IPS DF 6.9 (cell line): ENCODE data around the gene ETV6.

Experiments used
- DNase-seq: peaks from one replicate; pipeline ENCODE4 v3.0.0-alpha.2; 2013; ENCODE audit warnings: low read depth, low spot score
- H3K27ac ChIP-seq: one replicate; pipeline ENCODE4 v1.5.1; 2013; ENCODE audit warnings: low read length, control low read depth
- H3K27me3 ChIP-seq: 2 replicates; pipeline ENCODE4 v1.6.1; 2013; ENCODE audit warnings: mild to moderate bottlenecking, low read length; ENCODE audit not compliant: control insufficient read depth, insufficient read depth
- H3K36me3 ChIP-seq: 2 replicates; pipeline ENCODE4 v1.6.1; 2013; ENCODE audit warnings: low read length; ENCODE audit not compliant: control insufficient read depth, insufficient read depth
- H3K4me1 ChIP-seq: 2 replicates; pipeline ENCODE4 v1.6.1; 2013; ENCODE audit warnings: low read length; ENCODE audit not compliant: control insufficient read depth, insufficient read depth
- H3K4me3 ChIP-seq: 2 replicates; pipeline ENCODE4 v1.5.1; 2013; ENCODE audit warnings: mild to moderate bottlenecking, low read length
- H3K9me3 ChIP-seq: 2 replicates; pipeline ENCODE4 v1.6.1; 2013; ENCODE audit warnings: low read length, inconsistent platforms; ENCODE audit not compliant: control insufficient read depth, insufficient read depth
- WGBS: extraction: QIAGEN DNeasy Blood & Tissue Kit; methylation state at CpG from one replicate; pipeline ENCODE4 v1.1.7; 2013; ENCODE audit warnings: mixed read lengths, missing lambda C conversion rate; ENCODE audit not compliant: insufficient read length, insufficient coverage; 5-methylcytosine and 5-hydroxymethylcytosine counted together

The ETV6 gene

DNA sequence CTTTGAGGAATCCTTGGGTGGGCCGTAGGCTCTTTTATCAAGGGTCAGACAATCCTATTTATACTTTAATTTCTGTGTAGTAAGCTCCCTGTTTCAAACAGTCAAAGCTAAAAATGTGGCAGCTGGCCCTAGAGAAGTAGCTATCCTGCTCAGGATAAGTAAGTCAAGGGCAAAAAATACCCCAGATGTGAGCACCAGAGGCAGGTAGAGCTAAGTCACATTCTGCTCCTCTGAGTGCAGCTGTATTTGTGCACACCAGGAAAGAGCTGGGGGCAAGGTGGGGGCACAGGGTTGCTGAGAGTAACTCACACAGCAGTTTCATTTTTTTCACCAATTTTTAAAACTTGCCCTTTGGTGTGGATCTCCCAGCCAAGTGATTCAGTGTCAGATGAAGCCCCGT, 5.3 kb downstream of the ETV6 start:
- DNase-seq, result no peak
- Histone ChIP-seq H3K4me1 (peaks cover 3% of the 10 kb centered on the region; the same call in 1 of the 2 replicates), H3K27me3 (no peaks in the 10 kb centered on the region; the same call in 1 of the 2 replicates), H3K4me3 (no peak overlapping the region), H3K36me3 (no peaks in the 10 kb centered on the region), H3K27ac (no peak overlapping the region), H3K9me3 (no peaks in the 10 kb centered on the region)
- no CpG with 5 or more reads among the region's 2 CpGs for WGBS

DNA sequence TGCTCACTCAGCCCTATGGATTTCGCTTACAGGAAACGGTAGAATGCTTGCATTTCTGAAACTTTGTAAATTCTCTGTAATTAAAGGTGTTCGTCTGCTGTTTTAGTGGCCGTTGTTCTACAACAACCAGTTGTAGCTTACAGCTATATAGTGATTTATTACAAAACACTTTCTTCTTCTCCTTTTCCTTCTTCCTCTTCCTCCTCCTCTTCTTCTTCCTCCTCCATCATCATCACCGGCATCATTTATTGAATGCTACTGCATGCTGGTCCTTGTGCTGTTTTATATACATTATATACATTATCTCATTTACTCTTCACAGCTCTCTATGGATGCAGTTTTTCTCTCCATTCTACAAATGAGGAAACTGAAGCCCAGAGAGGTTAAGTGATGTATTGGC, 6.4 kb downstream of the ETV6 start:
- peaks cover 3% of the 10 kb centered on the region; the same call in 1 of the 2 replicates for H3K4me1 ChIP-seq
- WGBS, result 100% methylated on average over 1 of the region's 5 CpGs
- no peak overlapping the region for H3K27ac ChIP-seq
- DNase-seq, result no peak
- no peaks in the 10 kb centered on the region for H3K9me3 ChIP-seq
- H3K27me3 ChIP-seq, result no peaks in the 10 kb centered on the region
- H3K4me3 ChIP-seq, result no peak overlapping the region
- H3K36me3 ChIP-seq, result no peaks in the 10 kb centered on the region

DNA sequence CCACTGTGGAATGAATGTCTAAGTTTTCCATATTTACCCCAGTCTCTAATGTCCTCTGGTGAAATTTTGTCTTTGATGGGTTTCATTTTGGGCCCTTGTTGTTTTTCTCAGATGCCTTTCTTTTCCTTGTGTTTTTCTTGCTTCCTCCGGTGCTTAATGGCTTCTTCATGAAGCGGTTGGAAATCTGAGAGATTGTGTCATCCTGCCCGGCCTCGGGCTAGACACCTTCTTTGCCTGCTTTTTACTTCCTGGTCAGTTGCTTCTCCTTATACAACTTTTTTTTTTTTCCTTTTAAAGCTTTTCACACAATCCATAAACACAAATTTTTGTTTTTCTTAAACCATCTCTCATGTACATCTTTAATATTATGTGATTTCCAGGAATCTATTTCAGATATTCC, 7.1 kb downstream of the ETV6 start:
- WGBS, result no CpG with 5 or more reads among the region's 4 CpGs
- H3K27ac ChIP-seq, result no peak overlapping the region
- no peaks in the 10 kb centered on the region for H3K9me3 ChIP-seq
- H3K36me3 ChIP-seq, result no peaks in the 10 kb centered on the region
- H3K27me3 ChIP-seq, result no peaks in the 10 kb centered on the region
- peaks cover 7% of the 10 kb centered on the region for H3K4me1 ChIP-seq
- no peak overlapping the region for H3K4me3 ChIP-seq
- DNase-seq, result no peak

DNA sequence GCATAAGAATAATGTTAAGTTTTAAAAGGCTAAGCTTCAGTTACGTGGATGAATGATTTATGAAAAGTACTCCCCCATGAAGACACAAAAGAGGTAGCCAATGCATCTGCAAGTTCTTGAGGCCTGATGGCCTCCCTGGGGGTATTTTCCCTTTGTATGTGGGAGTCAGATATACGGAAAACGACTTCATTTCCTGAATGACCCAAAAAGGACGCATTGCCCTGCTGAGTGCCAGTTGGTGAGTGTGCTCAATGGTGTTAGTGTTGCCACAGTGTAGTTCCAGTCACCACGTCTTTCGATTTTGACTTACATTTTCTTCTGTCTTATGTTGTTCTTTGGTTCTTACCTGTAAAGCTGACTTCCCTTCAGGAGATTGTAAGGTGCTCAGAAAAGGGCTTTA, 8.0 kb downstream of the ETV6 start:
- no peak for DNase-seq
- no CpG with 5 or more reads among the region's 6 CpGs for WGBS
- H3K4me3 ChIP-seq, result no peak overlapping the region
- no peak overlapping the region for H3K27ac ChIP-seq
- no peaks in the 10 kb centered on the region for H3K27me3 ChIP-seq
- H3K4me1 ChIP-seq, result peaks cover 7% of the 10 kb centered on the region
- H3K9me3 ChIP-seq, result no peaks in the 10 kb centered on the region
- no peaks in the 10 kb centered on the region for H3K36me3 ChIP-seq

DNA sequence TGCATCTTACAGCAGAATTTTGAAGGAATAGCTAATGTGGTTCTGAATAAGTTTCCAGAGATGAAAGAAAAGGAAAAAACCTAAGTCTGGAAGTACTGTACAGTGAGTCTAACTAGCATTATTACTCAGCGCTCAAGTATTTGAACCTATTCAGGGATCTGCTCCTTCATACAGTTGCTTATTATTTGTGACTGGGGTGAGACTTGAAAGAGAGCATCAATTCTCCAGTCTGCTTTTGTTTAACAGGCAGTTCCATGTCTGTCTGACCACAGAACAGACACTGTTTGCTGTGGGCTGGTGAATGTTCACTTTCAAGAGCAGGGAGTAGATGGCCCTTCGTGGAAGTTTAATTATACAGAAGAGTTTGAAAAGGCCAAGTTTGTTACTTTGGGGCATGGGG, 9.3 kb downstream of the ETV6 start:
- Histone ChIP-seq H3K27ac (no peak overlapping the region), H3K9me3 (no peaks in the 10 kb centered on the region), H3K4me3 (no peak overlapping the region), H3K4me1 (peaks cover 6% of the 10 kb centered on the region), H3K27me3 (no peaks in the 10 kb centered on the region), H3K36me3 (no peaks in the 10 kb centered on the region)
- no peak for DNase-seq
- WGBS, result no CpG with 5 or more reads among the region's 2 CpGs

DNA sequence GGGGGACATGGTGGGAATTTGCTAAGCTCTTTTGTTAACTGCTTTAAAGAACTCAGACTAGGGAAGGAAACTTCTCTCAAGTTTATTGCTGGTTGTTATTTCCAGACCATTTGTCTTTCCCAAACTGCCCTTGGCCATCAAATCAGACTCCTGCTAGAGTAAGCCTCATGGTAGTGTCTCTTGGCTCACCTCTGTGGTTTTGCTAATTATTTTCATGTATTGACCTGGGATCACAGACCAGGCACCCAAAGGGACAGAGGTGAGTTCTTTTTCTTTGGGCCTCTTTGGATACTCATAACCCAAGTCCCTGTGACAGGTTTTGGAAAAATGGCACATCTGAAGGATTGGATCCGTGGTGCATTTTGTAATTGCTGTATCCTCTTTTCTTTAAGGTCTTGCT, 11.2 kb downstream of the ETV6 start:
- DNase-seq, result no peak
- no peak overlapping the region for H3K27ac ChIP-seq
- H3K4me1 ChIP-seq, result peaks cover 6% of the 10 kb centered on the region
- H3K4me3 ChIP-seq, result no peak overlapping the region
- no peaks in the 10 kb centered on the region for H3K9me3 ChIP-seq
- no CpG with 5 or more reads among the region's 1 CpG for WGBS
- no peaks in the 10 kb centered on the region for H3K27me3 ChIP-seq
- H3K36me3 ChIP-seq, result no peaks in the 10 kb centered on the region

DNA sequence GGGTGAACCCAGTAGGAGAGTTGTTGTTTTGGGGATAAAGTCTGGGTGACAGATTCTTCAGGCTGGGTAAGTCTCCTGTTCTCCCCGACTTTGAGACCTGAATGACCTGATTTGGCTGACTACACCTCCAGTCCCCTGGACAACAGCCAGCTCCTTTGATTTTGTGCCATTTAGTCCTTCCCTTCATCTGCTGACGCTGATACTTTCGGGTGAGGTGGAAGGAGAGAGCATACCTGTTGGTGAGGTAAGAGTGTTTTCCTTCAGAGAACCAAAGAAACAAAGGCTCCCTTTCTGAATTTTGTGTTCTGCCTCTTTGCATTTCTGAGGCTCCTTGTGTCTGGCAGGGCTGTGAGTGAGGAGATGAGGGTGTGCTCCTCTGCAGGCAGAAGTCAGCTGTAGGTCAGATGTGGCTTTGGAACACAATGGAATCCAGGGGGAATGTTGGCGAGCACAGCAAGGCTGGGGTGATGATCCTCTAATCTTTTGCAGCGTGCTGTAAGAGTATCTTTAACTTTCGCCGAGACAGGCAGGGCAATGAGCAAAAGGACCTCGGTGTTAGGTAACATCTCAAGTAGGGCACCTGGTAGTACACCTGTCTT, 12.1 kb downstream of the ETV6 start:
- Histone ChIP-seq H3K4me1 (peaks cover 6% of the 10 kb centered on the region), H3K36me3 (no peaks in the 10 kb centered on the region), H3K9me3 (no peaks in the 10 kb centered on the region), H3K27me3 (no peaks in the 10 kb centered on the region), H3K27ac (no peak overlapping the region), H3K4me3 (no peak overlapping the region)
- no peak for DNase-seq
- WGBS, result no CpG with 5 or more reads among the region's 8 CpGs

DNA sequence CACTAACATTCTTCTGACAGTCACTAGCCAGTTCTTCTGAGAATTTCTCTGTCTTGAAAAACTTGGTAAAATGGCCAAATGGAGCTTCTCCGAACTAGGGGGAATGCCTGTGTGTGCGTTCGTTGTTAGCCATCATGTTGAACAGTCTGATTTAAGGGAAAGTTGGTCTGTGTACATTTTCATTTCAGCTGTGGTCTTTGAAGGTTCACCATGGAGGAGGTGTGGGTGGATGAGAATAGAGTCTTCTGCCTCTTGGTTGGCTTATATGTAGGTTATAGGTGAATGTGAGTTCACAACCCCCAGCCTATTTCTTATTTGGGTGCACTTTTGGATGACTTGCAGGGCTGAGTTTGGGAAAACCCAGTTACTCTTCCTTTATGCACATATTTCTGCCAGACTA, 12.9 kb downstream of the ETV6 start:
- DNase-seq, result no peak
- Histone ChIP-seq H3K27me3 (no peaks in the 10 kb centered on the region), H3K9me3 (no peaks in the 10 kb centered on the region), H3K4me1 (peaks cover 7% of the 10 kb centered on the region), H3K4me3 (no peak overlapping the region), H3K27ac (no peak overlapping the region), H3K36me3 (no peaks in the 10 kb centered on the region)
- WGBS, result no CpG with 5 or more reads among the region's 3 CpGs

DNA sequence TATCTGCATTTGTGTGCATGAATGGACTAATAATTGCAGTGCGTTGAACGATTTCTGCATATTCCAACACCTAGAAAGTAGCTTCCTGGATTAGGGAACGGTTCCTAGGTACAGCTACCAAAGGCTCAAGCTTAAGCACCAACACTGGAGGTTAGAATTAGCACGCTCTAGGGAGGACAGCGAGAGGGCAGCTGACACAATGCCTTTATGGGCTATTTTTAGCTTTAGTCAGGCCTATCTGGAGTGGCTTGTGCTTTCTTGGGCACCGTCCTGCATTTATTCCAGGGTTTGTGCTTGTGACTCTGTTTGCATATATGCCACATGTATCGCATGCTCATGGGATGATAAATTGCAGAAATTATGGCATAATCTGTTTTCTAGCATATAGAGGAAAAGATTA, 13.7 kb downstream of the ETV6 start:
- Histone ChIP-seq H3K27me3 (no peaks in the 10 kb centered on the region), H3K36me3 (no peaks in the 10 kb centered on the region), H3K9me3 (no peaks in the 10 kb centered on the region), H3K4me1 (peaks cover 5% of the 10 kb centered on the region), H3K4me3 (no peak overlapping the region), H3K27ac (no peak overlapping the region)
- no peak for DNase-seq
- no CpG with 5 or more reads among the region's 7 CpGs for WGBS

DNA sequence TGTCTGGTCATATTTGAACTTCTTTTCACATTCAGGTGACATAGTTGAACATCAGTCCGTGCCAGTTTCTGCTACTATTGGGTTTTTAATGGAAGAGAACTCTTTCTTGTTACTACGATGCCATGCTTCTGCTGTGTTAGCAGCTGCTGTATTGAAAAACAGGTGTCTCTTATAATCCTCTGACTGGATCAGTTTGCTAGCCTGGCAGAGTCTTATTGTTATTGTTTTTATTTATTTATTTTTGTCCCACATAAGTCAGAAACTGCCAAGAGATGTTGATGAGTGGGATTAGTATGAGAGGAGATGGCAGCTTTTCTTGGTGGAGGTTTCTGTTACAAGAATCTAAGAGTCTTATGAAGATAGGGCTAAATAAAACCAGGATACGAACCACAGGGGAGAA, 14.6 kb downstream of the ETV6 start:
- no peaks in the 10 kb centered on the region for H3K36me3 ChIP-seq
- no peaks in the 10 kb centered on the region for H3K27me3 ChIP-seq
- H3K27ac ChIP-seq, result no peak overlapping the region
- no CpG with 5 or more reads among the region's 3 CpGs for WGBS
- H3K4me3 ChIP-seq, result no peak overlapping the region
- peaks cover 6% of the 10 kb centered on the region for H3K4me1 ChIP-seq
- DNase-seq, result no peak
- no peaks in the 10 kb centered on the region for H3K9me3 ChIP-seq
